IPS-NIHi11 (cell line): ENCODE results near the gene MIB2.

Source experiments
- DNase-seq: peaks from one replicate; pipeline ENCODE4 v3.0.0; 2012; ENCODE audit warnings: mixed read lengths, low spot score

The MIB2 gene

GRCh38 chr1:1598051-1598719 lies 17.1 kb upstream of the MIB2 start:
- DNase-seq = no peak

GRCh38 chr1:1598720-1599029 lies 16.6 kb upstream of the MIB2 start:
- DNase-seq = no peak

- DNase-seq = peak; percentile 87
These were observed 16.0 kb upstream of the MIB2 start for GRCh38 chr1:1599030-1599934.

GRCh38 chr1:1599935-1600860 lies 15.1 kb upstream of the MIB2 start, which contains the start of gene FNDC10:
Gene FNDC10 (minus strand): TSS chr1:1600135. CDS start chr1:1600015, 120 bp downstream.
- peak; percentile 88 for DNase-seq

- DNase-seq = no peak
These were observed 14.3 kb upstream of the MIB2 start for GRCh38 chr1:1600861-1601563.

- no peak for DNase-seq
These were observed 13.6 kb upstream of the MIB2 start for GRCh38 chr1:1601564-1602303.

- no peak for DNase-seq
These were observed 12.9 kb upstream of the MIB2 start for GRCh38 chr1:1602304-1602967.

- no peak for DNase-seq
These were observed 12.3 kb upstream of the MIB2 start for GRCh38 chr1:1602968-1603506.

GRCh38 chr1:1603671-1604373 lies 11.5 kb upstream of the MIB2 start:
- no peak for DNase-seq

- no peak for DNase-seq
These were observed 10.8 kb upstream of the MIB2 start for GRCh38 chr1:1604374-1605033.

GRCh38 chr1:1605034-1605591 lies 10.2 kb upstream of the MIB2 start:
- DNase-seq = no peak

- no peak for DNase-seq
These were observed 9.6 kb upstream of the MIB2 start for GRCh38 chr1:1605724-1606123.

- DNase-seq = no peak
These were observed 9.1 kb upstream of the MIB2 start for GRCh38 chr1:1606232-1606631.

GRCh38 chr1:1609822-1610485 lies 5.3 kb upstream of the MIB2 start:
- no peak for DNase-seq

- no peak for DNase-seq
These were observed 4.5 kb upstream of the MIB2 start for GRCh38 chr1:1610796-1611195.

- no peak for DNase-seq
These were observed 3.2 kb upstream of the MIB2 start for GRCh38 chr1:1612104-1612400.

- no peak for DNase-seq
These were observed 1.7 kb upstream of the MIB2 start for GRCh38 chr1:1613509-1614082.
